H1 (cell line): ENCODE data around the gene FOXP4. TPM values are rescaled to one million over a fixed set of nuclear protein-coding genes. Genes with fewer than 3 reads are reported as not detected.

Experiments
- ASH2L ChIP-seq: fragments of 200-600, 300-600 bp; sonication (generic); IDR thresholded peaks from one replicate; pipeline ENCODE4 v1.7.1; 2017; ENCODE audit warnings: low read length
- BCL11A ChIP-seq, 2 experiments: IDR thresholded peaks; one replicate each; pipeline ENCODE4 v1.6.1; 2011; ENCODE audit warnings: low read depth in 2 of 2, low read length in 2 of 2, mild to moderate bottlenecking in 2 of 2
- BRCA1 ChIP-seq: IDR thresholded peaks from 2 replicates; pipeline ENCODE4 v1.6.1; 2012; ENCODE audit warnings: low read depth, low read length, improper control_type of control experiment
- CREB1 ChIP-seq: IDR thresholded peaks from 2 replicates; pipeline ENCODE4 v1.6.1; 2012; ENCODE audit warnings: inconsistent platforms
- CTBP2 ChIP-seq: IDR thresholded peaks from 2 replicates; pipeline ENCODE4 v1.7.0; 2011; ENCODE audit warnings: borderline replicate concordance, mild to moderate bottlenecking, moderate library complexity, mixed read lengths, low read length; ENCODE audit not compliant: insufficient read depth, insufficient read length
- MAFK ChIP-seq: IDR thresholded peaks from 2 replicates; pipeline ENCODE4 v1.6.1; 2012; ENCODE audit warnings: low read depth, mild to moderate bottlenecking, improper control_type of control experiment, low read length
- RFX5 ChIP-seq: IDR thresholded peaks from 2 replicates; pipeline ENCODE4 v1.6.1; 2011; ENCODE audit warnings: low read depth, low read length, improper control_type of control experiment, borderline replicate concordance
- SIN3A ChIP-seq, 2 experiments: IDR thresholded peaks in 1 of 2; conservative IDR thresholded peaks in 1 of 2; 2 replicates each; pipeline ENCODE4 v1.6.1; 2011 to 2012; ENCODE audit warnings: low read length in 2 of 2, improper control_type of control experiment in 1 of 2, low read depth in 1 of 2, mild to moderate bottlenecking in 1 of 2
- TBP ChIP-seq: IDR thresholded peaks from 2 replicates; pipeline ENCODE4 v1.6.1; 2011; ENCODE audit warnings: low read depth, low read length, improper control_type of control experiment
- YY1 ChIP-seq: IDR thresholded peaks from 2 replicates; pipeline ENCODE4 v1.6.1; 2011; ENCODE audit warnings: low read depth, mild to moderate bottlenecking, low read length
- ZNF274 ChIP-seq: IDR thresholded peaks from 2 replicates; pipeline ENCODE4 v1.7.0; 2012; ENCODE audit warnings: low read length, borderline replicate concordance; ENCODE audit errors: extremely low read depth
- polyA plus RNA-seq, 7 experiments: library from polyadenylated mRNA; depleted of rRNA in 3 of 7; stranded (reverse) in 5 of 7; unstranded in 2 of 7; fragments of >200 nt in 5 of 7; fragments of 200-250 nt in 2 of 7; gene quantifications; 1 replicate in 5 of 7; 2 replicates in 1 of 7; 4 replicates in 1 of 7; pipeline versions ENCODE4 v1.2.1 to v1.2.3, GENCODE V29; 2011 to 2013; ENCODE audit warnings: missing spikeins in 2 of 7, mixed read lengths in 2 of 7
- total RNA-seq: library from RNA; stranded (reverse); fragmentation: NEBNext Ultra II Directional; extraction: Animal tissue kit (Norgen Biotek cat#: 25700); gene quantifications from 2 replicates; pipeline ENCODE4 v1.2.1, GENCODE V29; 2021
- TF ChIP-seq, protein P1 (sequence below): fragments of 300-600 bp; sonication (generic); IDR thresholded peaks from 2 replicates; pipeline ENCODE4 v1.7.1; 2012; ENCODE audit warnings: low read length, moderate library complexity, mild to moderate bottlenecking, inconsistent platforms; ENCODE audit not compliant: insufficient replicate concordance

The FOXP4 gene
- total and polyA plus RNA-seq, 2 of the 8 experiments (the other 6 are each of a cell fraction or from before 2014, with no cell fraction given), result 4.8 to 13.3 TPM

DNA sequence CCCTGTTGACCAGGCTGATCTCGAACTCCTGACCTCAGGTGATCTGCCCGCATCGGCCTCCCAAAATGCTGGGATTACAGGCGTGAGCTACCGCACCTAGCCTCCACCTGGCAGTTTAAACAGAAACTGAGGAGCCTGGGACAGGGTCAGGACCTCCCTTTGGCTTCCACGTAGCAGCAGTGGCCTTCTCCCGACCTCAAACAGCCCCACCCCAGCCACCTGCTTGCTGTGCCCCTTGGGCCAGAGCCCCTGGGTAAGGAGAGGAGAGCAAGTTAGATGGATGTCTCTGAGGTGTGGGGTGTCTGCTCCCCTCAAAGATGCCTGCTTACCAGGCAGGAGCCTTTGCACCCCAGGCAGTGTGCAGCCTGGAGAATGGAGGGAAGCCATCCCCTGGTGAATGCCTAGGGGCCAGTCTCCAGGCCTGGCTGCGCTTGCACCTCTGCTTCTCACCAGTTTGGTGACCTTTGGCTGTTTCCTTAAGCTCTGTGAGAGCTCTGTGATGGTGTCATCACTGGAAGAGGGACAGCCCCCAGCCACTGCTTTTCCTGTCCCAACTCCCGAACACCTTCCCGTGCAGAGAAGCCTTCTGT, 50.0 kb downstream of the FOXP4 start (continued):
- TF ChIP-seq, protein P1, sequence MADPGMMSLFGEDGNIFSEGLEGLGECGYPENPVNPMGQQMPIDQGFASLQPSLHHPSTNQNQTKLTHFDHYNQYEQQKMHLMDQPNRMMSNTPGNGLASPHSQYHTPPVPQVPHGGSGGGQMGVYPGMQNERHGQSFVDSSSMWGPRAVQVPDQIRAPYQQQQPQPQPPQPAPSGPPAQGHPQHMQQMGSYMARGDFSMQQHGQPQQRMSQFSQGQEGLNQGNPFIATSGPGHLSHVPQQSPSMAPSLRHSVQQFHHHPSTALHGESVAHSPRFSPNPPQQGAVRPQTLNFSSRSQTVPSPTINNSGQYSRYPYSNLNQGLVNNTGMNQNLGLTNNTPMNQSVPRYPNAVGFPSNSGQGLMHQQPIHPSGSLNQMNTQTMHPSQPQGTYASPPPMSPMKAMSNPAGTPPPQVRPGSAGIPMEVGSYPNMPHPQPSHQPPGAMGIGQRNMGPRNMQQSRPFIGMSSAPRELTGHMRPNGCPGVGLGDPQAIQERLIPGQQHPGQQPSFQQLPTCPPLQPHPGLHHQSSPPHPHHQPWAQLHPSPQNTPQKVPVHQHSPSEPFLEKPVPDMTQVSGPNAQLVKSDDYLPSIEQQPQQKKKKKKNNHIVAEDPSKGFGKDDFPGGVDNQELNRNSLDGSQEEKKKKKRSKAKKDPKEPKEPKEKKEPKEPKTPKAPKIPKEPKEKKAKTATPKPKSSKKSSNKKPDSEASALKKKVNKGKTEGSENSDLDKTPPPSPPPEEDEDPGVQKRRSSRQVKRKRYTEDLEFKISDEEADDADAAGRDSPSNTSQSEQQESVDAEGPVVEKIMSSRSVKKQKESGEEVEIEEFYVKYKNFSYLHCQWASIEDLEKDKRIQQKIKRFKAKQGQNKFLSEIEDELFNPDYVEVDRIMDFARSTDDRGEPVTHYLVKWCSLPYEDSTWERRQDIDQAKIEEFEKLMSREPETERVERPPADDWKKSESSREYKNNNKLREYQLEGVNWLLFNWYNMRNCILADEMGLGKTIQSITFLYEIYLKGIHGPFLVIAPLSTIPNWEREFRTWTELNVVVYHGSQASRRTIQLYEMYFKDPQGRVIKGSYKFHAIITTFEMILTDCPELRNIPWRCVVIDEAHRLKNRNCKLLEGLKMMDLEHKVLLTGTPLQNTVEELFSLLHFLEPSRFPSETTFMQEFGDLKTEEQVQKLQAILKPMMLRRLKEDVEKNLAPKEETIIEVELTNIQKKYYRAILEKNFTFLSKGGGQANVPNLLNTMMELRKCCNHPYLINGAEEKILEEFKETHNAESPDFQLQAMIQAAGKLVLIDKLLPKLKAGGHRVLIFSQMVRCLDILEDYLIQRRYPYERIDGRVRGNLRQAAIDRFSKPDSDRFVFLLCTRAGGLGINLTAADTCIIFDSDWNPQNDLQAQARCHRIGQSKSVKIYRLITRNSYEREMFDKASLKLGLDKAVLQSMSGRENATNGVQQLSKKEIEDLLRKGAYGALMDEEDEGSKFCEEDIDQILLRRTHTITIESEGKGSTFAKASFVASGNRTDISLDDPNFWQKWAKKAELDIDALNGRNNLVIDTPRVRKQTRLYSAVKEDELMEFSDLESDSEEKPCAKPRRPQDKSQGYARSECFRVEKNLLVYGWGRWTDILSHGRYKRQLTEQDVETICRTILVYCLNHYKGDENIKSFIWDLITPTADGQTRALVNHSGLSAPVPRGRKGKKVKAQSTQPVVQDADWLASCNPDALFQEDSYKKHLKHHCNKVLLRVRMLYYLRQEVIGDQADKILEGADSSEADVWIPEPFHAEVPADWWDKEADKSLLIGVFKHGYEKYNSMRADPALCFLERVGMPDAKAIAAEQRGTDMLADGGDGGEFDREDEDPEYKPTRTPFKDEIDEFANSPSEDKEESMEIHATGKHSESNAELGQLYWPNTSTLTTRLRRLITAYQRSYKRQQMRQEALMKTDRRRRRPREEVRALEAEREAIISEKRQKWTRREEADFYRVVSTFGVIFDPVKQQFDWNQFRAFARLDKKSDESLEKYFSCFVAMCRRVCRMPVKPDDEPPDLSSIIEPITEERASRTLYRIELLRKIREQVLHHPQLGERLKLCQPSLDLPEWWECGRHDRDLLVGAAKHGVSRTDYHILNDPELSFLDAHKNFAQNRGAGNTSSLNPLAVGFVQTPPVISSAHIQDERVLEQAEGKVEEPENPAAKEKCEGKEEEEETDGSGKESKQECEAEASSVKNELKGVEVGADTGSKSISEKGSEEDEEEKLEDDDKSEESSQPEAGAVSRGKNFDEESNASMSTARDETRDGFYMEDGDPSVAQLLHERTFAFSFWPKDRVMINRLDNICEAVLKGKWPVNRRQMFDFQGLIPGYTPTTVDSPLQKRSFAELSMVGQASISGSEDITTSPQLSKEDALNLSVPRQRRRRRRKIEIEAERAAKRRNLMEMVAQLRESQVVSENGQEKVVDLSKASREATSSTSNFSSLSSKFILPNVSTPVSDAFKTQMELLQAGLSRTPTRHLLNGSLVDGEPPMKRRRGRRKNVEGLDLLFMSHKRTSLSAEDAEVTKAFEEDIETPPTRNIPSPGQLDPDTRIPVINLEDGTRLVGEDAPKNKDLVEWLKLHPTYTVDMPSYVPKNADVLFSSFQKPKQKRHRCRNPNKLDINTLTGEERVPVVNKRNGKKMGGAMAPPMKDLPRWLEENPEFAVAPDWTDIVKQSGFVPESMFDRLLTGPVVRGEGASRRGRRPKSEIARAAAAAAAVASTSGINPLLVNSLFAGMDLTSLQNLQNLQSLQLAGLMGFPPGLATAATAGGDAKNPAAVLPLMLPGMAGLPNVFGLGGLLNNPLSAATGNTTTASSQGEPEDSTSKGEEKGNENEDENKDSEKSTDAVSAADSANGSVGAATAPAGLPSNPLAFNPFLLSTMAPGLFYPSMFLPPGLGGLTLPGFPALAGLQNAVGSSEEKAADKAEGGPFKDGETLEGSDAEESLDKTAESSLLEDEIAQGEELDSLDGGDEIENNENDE, result no peak
- TF ChIP-seq ASH2L (no peak), ZNF274 (no peak), CREB1 (no peak), BCL11A (IDR thresholded peaks at IDR 0.05; ENCODE audit: low read depth in 2 of 2, low read length in 2 of 2) (no peak), RFX5 (no peak), BRCA1 (no peak), YY1 (no peak), SIN3A (conservative IDR thresholded peaks at IDR 0.05 in 1 of 2, IDR thresholded peaks at IDR 0.05 in 1 of 2; ENCODE audit: low read depth in 1 of 2, low read length in 2 of 2) (no peak), MAFK (no peak), CTBP2 (no peak), TBP (no peak)
